Sigmoid colon (tissue), 4 donors: ENCODE results near the gene GRK1.

Experiments
- CTCF ChIP-seq, 4 experiments: fragments of 450-650 bp in 3 of 4; fragments of 200-600 bp in 1 of 4; IDR thresholded peaks; one replicate each; pipeline ENCODE4 v1.5.1; 2016 to 2019; ENCODE audit warnings: antibody characterized with exemption in 4 of 4, mild to moderate bottlenecking in 3 of 4, moderate library complexity in 2 of 4
- EP300 ChIP-seq, 4 donors: sonication (generic); formaldehyde crosslinking; IDR thresholded peaks; one replicate each; pipeline ENCODE4 v1.6.1; 2017; ENCODE audit warnings: antibody characterized with exemption in 4 of 4

GRCh38 chr13:113736258-113736731 is 69.3 kb downstream of the GRK1 start:
- TF ChIP-seq CTCF (IDR thresholded peaks at IDR 0.05) (no peak), EP300 (IDR thresholded peaks at IDR 0.05) (no peak)
